GM21528 (cell line): Measurements from ENCODE around the gene COL25A1.
A peak's percentile ranks its signal among the peaks of the same experiment; 100 is the strongest.
"Not testable (repeated sequence)": the region's sequence is repeated elsewhere in the genome, so short reads cannot be mapped to it uniquely, and the experiment has no call there.

Experiments
- ATAC-seq: cut with Tn5 transposase; IDR thresholded peaks from one replicate; pipeline ENCODE4 v1.9.1; 2021; ENCODE audit warnings: mild to moderate bottlenecking, moderate library complexity; ENCODE audit not compliant: unreplicated experiment, low FRiP score

COL25A1 gene

GRCh38 chr4:108887034-108887433, 415.4 kb downstream of the COL25A1 start:
- no peak for ATAC-seq

- ATAC-seq: no peak
These were observed 417.2 kb downstream of the COL25A1 start for GRCh38 chr4:108885211-108885610.

- ATAC-seq: no peak
These were observed 417.9 kb downstream of the COL25A1 start for GRCh38 chr4:108884596-108884995.

GRCh38 chr4:108881986-108882385, 420.5 kb downstream of the COL25A1 start:
- no peak for ATAC-seq

GRCh38 chr4:108881190-108881589, 421.3 kb downstream of the COL25A1 start:
- no peak for ATAC-seq

GRCh38 chr4:108878806-108879205, 423.7 kb downstream of the COL25A1 start:
- no peak for ATAC-seq

GRCh38 chr4:108877821-108878220, 424.6 kb downstream of the COL25A1 start:
- ATAC-seq: no peak

GRCh38 chr4:108874806-108875205, 427.7 kb downstream of the COL25A1 start:
- no peak for ATAC-seq

- not testable (repeated sequence) for ATAC-seq
These were observed 432.5 kb downstream of the COL25A1 start for GRCh38 chr4:108869970-108870369.

- ATAC-seq: no peak
These were observed 433.7 kb downstream of the COL25A1 start for GRCh38 chr4:108868606-108869227.

GRCh38 chr4:108867476-108867875, 435.0 kb downstream of the COL25A1 start:
- no peak for ATAC-seq

- no peak for ATAC-seq
These were observed 441.1 kb downstream of the COL25A1 start for GRCh38 chr4:108861334-108861733.

GRCh38 chr4:108854786-108855185, 447.7 kb downstream of the COL25A1 start:
- ATAC-seq: no peak

GRCh38 chr4:108852691-108853090, 449.8 kb downstream of the COL25A1 start:
- ATAC-seq: no peak

- no peak for ATAC-seq
These were observed 451.1 kb downstream of the COL25A1 start for GRCh38 chr4:108851366-108851765.

- ATAC-seq: peak; percentile 49
These were observed 452.2 kb downstream of the COL25A1 start for GRCh38 chr4:108850219-108850649.

- ATAC-seq: peak; percentile 94
These were observed 452.8 kb downstream of the COL25A1 start for GRCh38 chr4:108849611-108850168.

- no peak for ATAC-seq
These were observed 455.9 kb downstream of the COL25A1 start for GRCh38 chr4:108846568-108846967.

GRCh38 chr4:108840426-108840975, 462.0 kb downstream of the COL25A1 start:
- ATAC-seq: no peak

GRCh38 chr4:108839333-108839732, 463.1 kb downstream of the COL25A1 start:
- no peak for ATAC-seq

- ATAC-seq: no peak
These were observed 464.0 kb downstream of the COL25A1 start for GRCh38 chr4:108838451-108838850.

GRCh38 chr4:108834835-108835384, 467.5 kb downstream of the COL25A1 start:
- ATAC-seq: no peak
